Left ventricle myocardium superior (tissue), 1 donor: ENCODE results near the gene CST11. TPM values are rescaled to one million over a fixed set of nuclear protein-coding genes. Genes with fewer than 3 reads are reported as not detected.

Experiments
- ATAC-seq: fragments of 200-7000 bp; cut with Tn5 transposase; one replicate; pipeline ENCODE4 v1.9.1; 2020; ENCODE audit warnings: mild to moderate bottlenecking, moderate library complexity
- DNase-seq: peaks from one replicate; pipeline ENCODE4 v3.0.0-alpha.2; 2020
- intact Hi-C: fragments of 100-400 bp; cut with micrococcal nuclease; formaldehyde crosslinking; loops from one replicate; pipeline ENCODE4 v1.11.0; 2022
- total RNA-seq: library from RNA; stranded (reverse); fragmentation: NEBNext Ultra II Directional; extraction: Animal tissue kit (Norgen Biotek cat#: 25700); gene quantifications from one replicate; pipeline ENCODE4 v1.2.1, GENCODE V29; 2021
- donor health status: DM: no; HTN: yes; CAD: no; lungs with severe emphysema.

CST11 gene
- total RNA-seq, 1 donor from 2014 or later = not detected

GRCh38 chr20:23456409-23456808, 3.7 kb upstream of the CST11 start:
- DNase-seq = no peak
- intact Hi-C loops = no loop called here
- ATAC-seq = no peak

GRCh38 chr20:23455639-23456038, 3.0 kb upstream of the CST11 start:
- intact Hi-C loops = no loop called here
- ATAC-seq (no peak), DNase-seq (no peak)

- ATAC-seq (no peak), DNase-seq (no peak)
- intact Hi-C loops = no loop called here
Observed at GRCh38 chr20:23454816-23455215, 2.1 kb upstream of the CST11 start.

GRCh38 chr20:23453549-23454543, 1.2 kb upstream of the CST11 start:
- intact Hi-C loops = no loop called here

GRCh38 chr20:23451956-23452487, 654 bp downstream of the CST11 start:
- DNase-seq = no peak
- intact Hi-C loops = no loop called here
- ATAC-seq = no peak

More at GRCh38 chr20:23453549-23454543, 1.2 kb upstream of the CST11 start:
- DNase-seq = no peak
- ATAC-seq = no peak

- no peak for DNase-seq
- no peak for ATAC-seq
- intact Hi-C loops = no loop called here
Observed at GRCh38 chr20:23450877-23451276, 1.8 kb downstream of the CST11 start.

- intact Hi-C loops = no loop called here
- no peak for ATAC-seq
Observed at GRCh38 chr20:23449421-23449820, 3.3 kb downstream of the CST11 start.

GRCh38 chr20:23448167-23448566, 4.5 kb downstream of the CST11 start:
- no peak for DNase-seq
- no peak for ATAC-seq
- intact Hi-C loops = no loop called here

More at GRCh38 chr20:23449421-23449820, 3.3 kb downstream of the CST11 start:
- DNase-seq = no peak

GRCh38 chr20:23446505-23446904, 6.2 kb downstream of the CST11 start:
- ATAC-seq = peak; percentile 86
- intact Hi-C loops = no loop called here
- DNase-seq = peak; percentile 73

- ATAC-seq (no peak), DNase-seq (no peak)
- intact Hi-C loops = no loop called here
Observed at GRCh38 chr20:23445596-23446217, 7.0 kb downstream of the CST11 start.

- intact Hi-C loops = no loop called here
- DNase-seq (no peak), ATAC-seq (no peak)
Observed at GRCh38 chr20:23444859-23445258, 7.8 kb downstream of the CST11 start.

- ATAC-seq (no peak), DNase-seq (no peak)
- intact Hi-C loops = no loop called here
Observed at GRCh38 chr20:23442436-23442835, 10.2 kb downstream of the CST11 start.

- intact Hi-C loops = no loop called here
- ATAC-seq = peak; percentile 85
- DNase-seq = peak; percentile 60
Observed at GRCh38 chr20:23441850-23442313, 10.8 kb downstream of the CST11 start.

GRCh38 chr20:23440004-23440403, 12.7 kb downstream of the CST11 start:
- intact Hi-C loops = no loop called here
- ATAC-seq (no peak), DNase-seq (no peak)

- intact Hi-C loops = no loop called here
- ATAC-seq (no peak), DNase-seq (no peak)
Observed at GRCh38 chr20:23438661-23439060, 14.0 kb downstream of the CST11 start.

- ATAC-seq (no peak), DNase-seq (no peak)
- intact Hi-C loops = no loop called here
Observed at GRCh38 chr20:23437126-23437899, 15.4 kb downstream of the CST11 start.

GRCh38 chr20:23436681-23437080, 16.0 kb downstream of the CST11 start:
- ATAC-seq = peak; percentile 33
- intact Hi-C loops = no loop called here
- DNase-seq = no peak

GRCh38 chr20:23435626-23436539, 16.8 kb downstream of the CST11 start:
- intact Hi-C loops = no loop called here
- DNase-seq = peak; percentile 55
- peak; percentile 46 for ATAC-seq
